Right cardiac atrium (tissue), 5 donors: Measurements from ENCODE around the gene ST3GAL3. TPM values are rescaled to one million over a fixed set of nuclear protein-coding genes. Genes with fewer than 3 reads are reported as not detected.

Experiments used
- ATAC-seq, 2 donors: fragments of 200-7000 bp; cut with Tn5 transposase; one replicate each; pipeline versions ENCODE4 v1.8.0 to v1.9.1; 2020; ENCODE audit warnings: moderate library complexity in 2 of 2, mild to moderate bottlenecking in 1 of 2
- DNase-seq, 3 donors: peaks; one replicate each; pipeline ENCODE4 v3.0.0-alpha.2; 2020
- H3K27ac ChIP-seq: one replicate; pipeline ENCODE4 v1.5.1; 2013; ENCODE audit warnings: mild to moderate bottlenecking, low read length, control low read depth, moderate library complexity
- H3K27me3 ChIP-seq: one replicate; pipeline ENCODE4 v1.6.1; 2013; ENCODE audit not compliant: control insufficient read depth, insufficient read depth
- H3K4me1 ChIP-seq: one replicate; pipeline ENCODE4 v1.6.1; 2013; ENCODE audit warnings: low read length; ENCODE audit not compliant: control insufficient read depth, insufficient read depth
- H3K4me3 ChIP-seq: one replicate; pipeline ENCODE4 v1.5.1; 2013; ENCODE audit warnings: low read length, control low read depth
- H3K9me3 ChIP-seq: one replicate; pipeline ENCODE4 v1.6.1; 2013; ENCODE audit warnings: low read length; ENCODE audit not compliant: control insufficient read depth
- WGBS: extraction: QIAGEN DNeasy Blood & Tissue Kit; methylation state at CpG from one replicate; pipeline ENCODE4 v1.1.7; 2013; 5-methylcytosine and 5-hydroxymethylcytosine counted together
- intact Hi-C, 4 donors: fragments of 100-400 bp; cut with DNase I; formaldehyde crosslinking; loops; one replicate each; pipeline versions ENCODE4 v1.11.0 to v1.14.0; 2022 to 2023
- long read RNA-seq, 4 donors: library from polyadenylated mRNA; unstranded; transcript quantifications; one replicate each; pipeline ENCODE4 v2.0.0, GENCODE V29; 2020 to 2021
- polyA plus RNA-seq: library from polyadenylated mRNA; stranded (reverse); fragments of 200-250 nt; gene quantifications from one replicate; pipeline ENCODE4 v1.2.3, GENCODE V29; 2013
- total RNA-seq, 4 donors: library from RNA; stranded (reverse); fragmentation: NEBNext Ultra II Directional; extraction: Animal tissue kit (Norgen Biotek cat#: 25700); gene quantifications; one replicate each; pipeline ENCODE4 v1.2.1, GENCODE V29; 2021
- donor health status: healthy with polysubstance abuse.
- donor health status: DM: no; HTN: yes; CAD: no.
- donor health status: DM: no; HTN: no; CAD: no.
- donor health status: DM: no; HTN: yes; CAD: no; lungs with severe emphysema.
- donor health status: DM: yes; HTN: yes; CAD: no.

Gene ST3GAL3
- total RNA-seq (10 to 100 TPM; 19.8 to 26.3 (median 22.3) TPM), polyA plus RNA-seq (19.6 TPM)
- long read RNA-seq, donor 1, transcript ST3GAL3-205 (12 exons, 2,299 nt): major isoform, 25 of 50 reads
- long read RNA-seq, donor 1, partial matches to known transcripts: 3 of 50 reads
- long read RNA-seq, donor 1, other reads (novel, unspliced or antisense): 8 of 50 reads
- long read RNA-seq, donor 2, transcript ST3GAL3-209 (11 exons, 2,212 nt): minor isoform, 5 of 36 reads
- long read RNA-seq, donor 2, transcript ST3GAL3-205 (12 exons, 2,299 nt): major isoform, 13 of 36 reads
- long read RNA-seq, donor 2, partial matches to known transcripts: 2 of 36 reads
- long read RNA-seq, donor 2, other reads (novel, unspliced or antisense): 11 of 36 reads
- long read RNA-seq, donor 3, transcript ST3GAL3-205 (12 exons, 2,299 nt): major isoform, 69 of 120 reads
- long read RNA-seq, donor 3, transcript ST3GAL3-209 (11 exons, 2,212 nt): minor isoform, 12 of 120 reads
- long read RNA-seq, donor 3, partial matches to known transcripts: 6 of 120 reads
- long read RNA-seq, donor 3, other reads (novel, unspliced or antisense): 19 of 120 reads
- long read RNA-seq, donor 4, transcript ST3GAL3-205 (12 exons, 2,299 nt): major isoform, 21 of 39 reads
- long read RNA-seq, donor 4, partial matches to known transcripts: 4 of 39 reads
- long read RNA-seq, donor 4, other reads (novel, unspliced or antisense): 9 of 39 reads

DNA sequence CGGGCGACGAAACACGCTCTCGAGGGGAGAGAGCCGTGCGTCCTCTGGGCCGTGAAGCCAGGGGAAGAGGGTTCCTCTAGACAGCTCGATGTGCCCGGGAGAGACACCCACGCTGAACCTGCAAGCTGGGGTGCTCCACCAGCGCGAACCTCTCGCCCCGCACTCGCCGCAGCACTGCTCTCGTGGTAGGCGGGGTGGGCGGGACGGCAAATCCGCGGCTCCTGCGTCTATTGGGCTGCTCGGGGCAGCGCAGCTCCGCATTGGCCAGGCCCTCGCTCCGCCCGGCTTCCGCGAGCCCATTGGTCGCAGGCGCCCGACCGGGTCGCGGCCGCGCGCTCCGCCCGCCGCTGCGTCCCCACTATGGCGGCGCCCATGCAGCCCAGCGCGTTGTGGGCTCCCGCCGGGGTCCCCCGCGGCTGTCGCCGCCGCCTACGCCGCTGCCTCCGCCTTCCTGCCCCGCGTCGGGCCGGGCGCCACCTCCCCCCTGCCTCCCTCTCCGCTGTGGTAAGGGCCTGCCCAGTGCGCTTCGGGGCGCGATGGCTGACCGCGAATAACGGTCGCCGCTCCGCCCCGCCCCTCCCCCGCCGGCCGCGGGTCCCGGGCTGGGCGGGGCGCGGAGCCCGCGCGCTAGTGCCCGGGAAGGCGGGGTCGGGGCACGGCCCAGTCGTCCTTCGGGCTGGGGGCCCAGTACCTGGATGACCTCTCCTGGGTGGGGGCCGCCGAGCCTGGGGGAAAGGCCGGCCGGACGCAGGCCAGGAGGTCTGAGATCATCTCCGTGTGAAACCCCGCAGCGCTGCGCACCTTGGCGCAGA is at the start of gene ST3GAL3:
Gene ST3GAL3 (plus strand): TSS at position 347 of the 812 bp plus-strand sequence. CDS start 28,727 bp downstream, outside the sequence.
- Histone ChIP-seq H3K27ac (peak within 1 kb of the TSS; percentile 73), H3K9me3 (no peaks in the 10 kb centered on the region), H3K27me3 (no peaks in the 10 kb centered on the region), H3K4me1 (no peaks in the 10 kb centered on the region), H3K4me3 (peak within 1 kb of the TSS; percentile 91)
- DNase-seq: peak; percentile 94 to 97 (median 96)
- peak; percentile 98 to 99 for ATAC-seq
- intact Hi-C loops: no loop called here
- under 1% methylated on average over 103 of the region's 103 CpGs for WGBS

GRCh38 chr1:43659212-43660166 is 47.8 kb upstream of the ST3GAL3 start:
- no peaks in the 10 kb centered on the region for H3K4me1 ChIP-seq
- no peaks in the 10 kb centered on the region for H3K27me3 ChIP-seq
- ATAC-seq (no peak), DNase-seq (no peak)
- no peak overlapping the region for H3K4me3 ChIP-seq
- H3K27ac ChIP-seq: no peak overlapping the region
- intact Hi-C loops: loop anchor here in 1 of 4 donors (10.0 kb wide), 1 partner anchor 135 kb away; no protein-coding TSS in a partner anchor
- WGBS: 91% methylated on average over 14 of the region's 14 CpGs
- no peaks in the 10 kb centered on the region for H3K9me3 ChIP-seq

- H3K27me3 ChIP-seq: no peaks in the 10 kb centered on the region
- intact Hi-C loops: no loop called here
- H3K9me3 ChIP-seq: no peaks in the 10 kb centered on the region
- WGBS: 80% methylated on average over 4 of the region's 4 CpGs
- H3K27ac ChIP-seq: no peak overlapping the region
- H3K4me3 ChIP-seq: no peak overlapping the region
- ATAC-seq: no peak
- no peaks in the 10 kb centered on the region for H3K4me1 ChIP-seq
- no peak for DNase-seq
These were observed 47.0 kb upstream of the ST3GAL3 start for GRCh38 chr1:43660355-43660754.

DNA sequence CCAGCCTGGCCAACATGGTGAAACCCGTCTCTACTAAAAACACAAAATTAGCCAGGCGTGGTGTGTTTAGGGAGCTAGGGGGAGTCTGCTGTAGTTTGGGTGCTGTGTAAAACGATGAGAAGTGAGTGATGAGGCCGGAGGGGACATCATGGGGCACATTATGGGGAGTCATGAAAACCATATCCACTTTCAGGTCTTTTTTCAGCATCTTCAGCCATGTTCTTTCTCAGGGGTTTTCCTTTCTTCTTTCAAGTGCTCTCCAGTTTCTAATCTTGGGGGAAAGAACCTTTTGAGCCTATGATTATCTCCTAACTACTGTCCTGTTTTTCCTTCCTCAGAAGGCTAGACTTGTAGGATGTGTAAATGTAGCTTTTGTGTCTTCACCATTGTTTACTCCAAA is 43.0 kb upstream of the ST3GAL3 start:
- ATAC-seq (no peak), DNase-seq (no peak)
- no peak overlapping the region for H3K4me3 ChIP-seq
- WGBS: 87% methylated on average over 4 of the region's 4 CpGs
- no peaks in the 10 kb centered on the region for H3K9me3 ChIP-seq
- no peaks in the 10 kb centered on the region for H3K27me3 ChIP-seq
- intact Hi-C loops: no loop called here
- H3K4me1 ChIP-seq: no peaks in the 10 kb centered on the region
- no peak overlapping the region for H3K27ac ChIP-seq

- DNase-seq: no peak
- Histone ChIP-seq H3K4me1 (no peaks in the 10 kb centered on the region), H3K4me3 (no peak overlapping the region), H3K27ac (no peak overlapping the region), H3K27me3 (no peaks in the 10 kb centered on the region), H3K9me3 (no peaks in the 10 kb centered on the region)
- ATAC-seq: no peak
- intact Hi-C loops: no loop called here
These were observed 40.7 kb upstream of the ST3GAL3 start for GRCh38 chr1:43666608-43667007.

- Histone ChIP-seq H3K27me3 (no peaks in the 10 kb centered on the region), H3K4me3 (no peak overlapping the region), H3K9me3 (no peaks in the 10 kb centered on the region), H3K4me1 (no peaks in the 10 kb centered on the region), H3K27ac (no peak overlapping the region)
- DNase-seq: no peak
- no peak for ATAC-seq
- intact Hi-C loops: no loop called here
- WGBS: 92% methylated on average over 7 of the region's 7 CpGs
These were observed 38.4 kb upstream of the ST3GAL3 start for GRCh38 chr1:43668956-43669355.

DNA sequence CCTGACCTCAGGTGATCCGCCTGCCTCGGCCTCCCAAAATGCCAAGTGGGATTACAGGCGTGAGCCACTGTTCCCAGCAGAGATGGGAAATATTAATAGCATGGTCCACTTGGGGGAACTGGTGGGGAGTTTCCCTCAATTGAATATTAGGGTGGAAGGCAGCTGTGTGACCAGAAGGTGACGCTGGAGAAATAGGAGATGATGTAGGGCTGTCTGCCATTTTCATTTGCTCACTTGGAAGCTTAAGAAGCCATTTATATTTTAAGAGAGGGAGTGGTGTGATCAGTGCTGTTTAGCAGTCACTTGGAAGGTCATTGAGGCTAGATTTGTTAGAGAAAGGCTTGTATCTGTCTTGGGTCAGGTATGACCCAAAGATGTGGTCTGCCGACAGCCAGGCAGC is 37.5 kb upstream of the ST3GAL3 start:
- H3K27me3 ChIP-seq: no peaks in the 10 kb centered on the region
- no peak overlapping the region for H3K4me3 ChIP-seq
- H3K9me3 ChIP-seq: no peaks in the 10 kb centered on the region
- no peak for DNase-seq
- intact Hi-C loops: no loop called here
- no peak for ATAC-seq
- 91% methylated on average over 5 of the region's 5 CpGs for WGBS
- H3K27ac ChIP-seq: no peak overlapping the region
- H3K4me1 ChIP-seq: no peaks in the 10 kb centered on the region

DNA sequence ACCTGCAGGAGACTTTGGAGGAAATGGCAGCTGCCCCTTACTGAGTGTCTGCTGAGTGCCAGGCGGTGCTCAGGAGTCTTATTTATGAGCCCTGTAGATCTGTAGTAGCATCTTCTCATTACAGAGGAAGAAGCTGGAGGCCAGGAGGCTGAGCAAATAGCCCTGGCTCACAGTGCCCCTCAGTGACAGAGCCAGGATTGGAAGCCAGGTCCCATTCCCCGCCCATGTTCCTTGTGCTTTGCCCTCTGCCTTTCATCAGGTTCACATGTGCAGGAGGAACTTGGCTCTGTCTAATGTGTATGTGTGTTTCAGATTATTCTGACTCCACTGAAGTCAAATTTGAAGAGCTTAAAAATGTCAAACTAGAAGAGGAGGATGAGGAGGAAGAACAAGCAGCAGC is 36.1 kb upstream of the ST3GAL3 start:
- no peak overlapping the region for H3K27ac ChIP-seq
- ATAC-seq: no peak
- no peaks in the 10 kb centered on the region for H3K27me3 ChIP-seq
- no peaks in the 10 kb centered on the region for H3K9me3 ChIP-seq
- H3K4me1 ChIP-seq: no peaks in the 10 kb centered on the region
- 96% methylated on average over 2 of the region's 2 CpGs for WGBS
- DNase-seq: no peak
- intact Hi-C loops: no loop called here
- no peak overlapping the region for H3K4me3 ChIP-seq

- Histone ChIP-seq H3K9me3 (no peaks in the 10 kb centered on the region), H3K27me3 (no peaks in the 10 kb centered on the region), H3K4me3 (no peak overlapping the region), H3K27ac (no peak overlapping the region), H3K4me1 (no peaks in the 10 kb centered on the region)
- DNase-seq (no peak), ATAC-seq (peak; percentile 26 to 39)
- intact Hi-C loops: no loop called here
- WGBS: 83% methylated on average over 10 of the region's 10 CpGs
These were observed 35.6 kb upstream of the ST3GAL3 start for GRCh38 chr1:43671626-43672330.

DNA sequence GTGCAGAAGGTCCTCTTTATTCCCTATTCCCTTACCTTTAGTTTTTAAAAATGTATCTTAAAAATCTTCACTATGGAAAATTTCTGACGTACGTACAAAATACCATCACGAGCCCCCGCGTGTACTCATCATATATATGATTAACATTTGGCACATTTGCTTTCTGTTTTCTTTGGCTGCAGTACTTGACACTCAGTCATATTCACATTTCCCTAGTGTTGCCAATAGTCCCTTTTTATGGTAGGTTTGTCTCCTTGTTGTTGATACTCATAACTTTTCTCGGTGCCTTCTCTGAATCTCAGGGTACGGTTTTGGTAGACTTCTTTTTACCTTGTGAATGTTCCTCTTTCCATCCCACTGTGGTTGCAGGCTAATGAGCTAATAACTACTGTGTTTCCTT is 34.1 kb upstream of the ST3GAL3 start:
- intact Hi-C loops: no loop called here

More for the DNA sequence above, 34.1 kb upstream of the ST3GAL3 start:
- Histone ChIP-seq H3K9me3 (no peaks in the 10 kb centered on the region), H3K27ac (no peak overlapping the region), H3K4me1 (no peaks in the 10 kb centered on the region), H3K4me3 (no peak overlapping the region), H3K27me3 (no peaks in the 10 kb centered on the region)
- 87% methylated on average over 7 of the region's 7 CpGs for WGBS
- no peak for DNase-seq
- no peak for ATAC-seq
